ENCODE data around the gene TNFAIP8L1.

DNA sequence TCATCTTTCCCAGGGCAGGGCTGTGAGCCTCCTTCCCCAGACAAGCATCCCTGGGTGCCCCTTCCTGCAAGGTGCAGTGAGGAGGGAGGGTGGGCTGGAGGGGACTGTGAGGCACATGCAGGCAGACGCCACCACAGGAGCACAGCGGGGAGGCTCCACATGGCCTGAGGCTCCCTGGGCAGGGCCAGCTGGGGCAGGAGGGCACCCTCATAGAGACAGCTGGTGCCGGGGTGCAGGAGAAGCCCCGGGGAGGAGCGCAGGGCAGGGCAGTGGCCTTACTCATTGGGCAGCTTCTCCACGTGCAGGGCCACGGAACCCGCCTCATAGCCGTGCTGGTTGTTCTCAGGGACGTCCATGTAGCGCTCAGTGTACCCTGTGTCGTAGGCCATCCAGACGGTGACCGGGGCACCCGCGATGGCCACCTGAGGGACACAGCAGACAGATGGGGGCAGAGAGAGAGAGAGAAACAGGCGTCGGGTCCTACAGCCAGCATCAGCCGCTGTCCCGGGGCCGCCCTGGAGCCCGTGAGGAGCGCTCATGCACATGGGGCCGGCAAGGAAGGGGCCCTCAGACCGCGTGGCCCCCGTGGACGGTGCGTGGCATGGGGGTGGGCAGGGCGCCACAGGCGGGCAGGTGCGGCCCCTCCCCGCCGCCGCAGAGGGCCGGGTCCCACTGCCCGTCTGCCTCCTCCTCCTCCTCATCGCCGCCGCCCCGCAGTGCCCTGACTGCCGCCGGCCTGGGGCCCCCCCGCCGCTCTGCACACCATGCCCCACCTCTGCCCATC, 43.3 kb downstream of the TNFAIP8L1 start:
- TF ChIP-seq CTCF (IDR thresholded peaks at IDR 0.05; ENCODE audit: borderline replicate concordance, extremely low read depth, low read length, poor library complexity, severe bottlenecking) (no peak), EZH2 (IDR thresholded peaks at IDR 0.05; ENCODE audit: borderline replicate concordance, low read depth, low read length, severe bottlenecking) (no peak)
